HEK293T (cell line): ENCODE results near the gene ATP2B2.

Experiments used
- BHLHE40 ChIP-seq: fragments of 450-650 bp; IDR thresholded peaks from 2 replicates; pipeline ENCODE4 v1.6.1; 2016; ENCODE audit warnings: mild to moderate bottlenecking, moderate library complexity, borderline replicate concordance
- CTBP1 ChIP-seq: fragments of 450-650 bp; IDR thresholded peaks from 2 replicates; pipeline ENCODE4 v1.6.1; 2016; ENCODE audit warnings: borderline replicate concordance
- ELF4 ChIP-seq: fragments of 450-650 bp; IDR thresholded peaks from 2 replicates; pipeline ENCODE4 v1.6.1; 2017; ENCODE audit warnings: antibody characterized with exemption
- FOXA1 ChIP-seq: fragments of 450-650 bp; IDR thresholded peaks from 2 replicates; pipeline ENCODE4 v1.6.1; 2016; ENCODE audit warnings: mild to moderate bottlenecking
- FOXM1 ChIP-seq: fragments of 450-650 bp; IDR thresholded peaks from 2 replicates; pipeline ENCODE4 v1.6.1; 2017; ENCODE audit warnings: mild to moderate bottlenecking, borderline replicate concordance
- HDGF ChIP-seq: fragments of 450-650 bp; IDR thresholded peaks from 2 replicates; pipeline ENCODE4 v1.6.1; 2017; ENCODE audit warnings: antibody characterized with exemption, borderline replicate concordance
- L3MBTL2 ChIP-seq: fragments of 450-650 bp; conservative IDR thresholded peaks from 2 replicates; pipeline ENCODE4 v1.6.1; 2016; ENCODE audit warnings: mild to moderate bottlenecking
- LEF1 ChIP-seq: fragments of 450-650 bp; IDR thresholded peaks from 2 replicates; pipeline ENCODE4 v1.6.1; 2017; ENCODE audit warnings: mild to moderate bottlenecking, borderline replicate concordance
- NFRKB ChIP-seq: fragments of 450-650 bp; IDR thresholded peaks from 2 replicates; pipeline ENCODE4 v1.6.1; 2016; ENCODE audit warnings: mild to moderate bottlenecking, moderate library complexity
- SUZ12 ChIP-seq: fragments of 450-650 bp; IDR thresholded peaks from 2 replicates; pipeline ENCODE4 v1.6.1; 2016; ENCODE audit warnings: mild to moderate bottlenecking
- TARDBP ChIP-seq: fragments of 450-650 bp; IDR thresholded peaks from 2 replicates; pipeline ENCODE4 v1.6.1; 2016
- TF ChIP-seq, protein P1 (sequence below): fragments of 450-650 bp; IDR thresholded peaks from 2 replicates; pipeline ENCODE4 v1.6.1; 2016

DNA sequence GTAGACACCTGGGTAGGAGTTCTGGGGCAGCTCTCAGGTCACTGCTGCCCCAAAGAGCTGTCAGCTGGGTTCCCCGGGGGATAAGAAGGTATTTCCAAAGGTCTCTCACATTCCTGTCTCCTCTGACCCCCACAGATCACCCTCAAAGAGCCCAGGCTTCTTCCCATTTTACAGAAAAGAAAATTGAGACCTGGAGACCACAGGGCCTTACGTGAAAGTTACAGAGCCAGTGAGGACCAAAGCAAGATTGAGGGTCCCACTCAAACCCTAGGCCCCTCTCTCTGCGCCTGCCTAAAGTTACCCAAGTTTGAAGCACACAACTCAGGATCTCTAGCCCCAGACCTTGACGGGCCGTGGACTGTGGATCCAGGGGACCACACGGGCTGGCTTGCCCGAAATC lies 3.9 kb upstream of the ATP2B2 start:
- TF ChIP-seq BHLHE40 (no peak), NFRKB (no peak), FOXM1 (no peak), TARDBP (no peak), CTBP1 (no peak), L3MBTL2 (no peak), HDGF (no peak), FOXA1 (no peak), SUZ12 (no peak), LEF1 (no peak), ELF4 (no peak)
- TF ChIP-seq, protein P1, sequence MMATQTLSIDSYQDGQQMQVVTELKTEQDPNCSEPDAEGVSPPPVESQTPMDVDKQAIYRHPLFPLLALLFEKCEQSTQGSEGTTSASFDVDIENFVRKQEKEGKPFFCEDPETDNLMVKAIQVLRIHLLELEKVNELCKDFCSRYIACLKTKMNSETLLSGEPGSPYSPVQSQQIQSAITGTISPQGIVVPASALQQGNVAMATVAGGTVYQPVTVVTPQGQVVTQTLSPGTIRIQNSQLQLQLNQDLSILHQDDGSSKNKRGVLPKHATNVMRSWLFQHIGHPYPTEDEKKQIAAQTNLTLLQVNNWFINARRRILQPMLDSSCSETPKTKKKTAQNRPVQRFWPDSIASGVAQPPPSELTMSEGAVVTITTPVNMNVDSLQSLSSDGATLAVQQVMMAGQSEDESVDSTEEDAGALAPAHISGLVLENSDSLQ = no peak
